NCI-H446 treated with DMSO at 0.1 percent for 48 hours (cell line): ENCODE data around the gene CD247.

Experiments used
- DNase-seq: peaks from one replicate; lab custom pipeline; 2025; lab: John Stamatoyannopoulos, UW

Gene CD247

GRCh38 chr1:167463080-167463479, 55.2 kb downstream of the CD247 start:
- no peak for DNase-seq

GRCh38 chr1:167462341-167462740, 56.0 kb downstream of the CD247 start:
- DNase-seq, result no peak

GRCh38 chr1:167460836-167461235, 57.5 kb downstream of the CD247 start:
- DNase-seq, result no peak

- DNase-seq, result no peak
Observed at GRCh38 chr1:167457936-167458584, 60.3 kb downstream of the CD247 start.

- DNase-seq, result no peak
Observed at GRCh38 chr1:167456926-167457325, 61.4 kb downstream of the CD247 start.

- no peak for DNase-seq
Observed at GRCh38 chr1:167456524-167456923, 61.8 kb downstream of the CD247 start.

- no peak for DNase-seq
Observed at GRCh38 chr1:167455786-167456446, 62.4 kb downstream of the CD247 start.

GRCh38 chr1:167454894-167455785, 63.2 kb downstream of the CD247 start:
- DNase-seq, result no peak

GRCh38 chr1:167454304-167454893, 63.9 kb downstream of the CD247 start:
- DNase-seq, result no peak

- no peak for DNase-seq
Observed at GRCh38 chr1:167453123-167453522, 65.2 kb downstream of the CD247 start.

GRCh38 chr1:167452483-167452882, 65.8 kb downstream of the CD247 start:
- DNase-seq, result no peak

GRCh38 chr1:167450843-167451242, 67.5 kb downstream of the CD247 start:
- no peak for DNase-seq

- DNase-seq, result no peak
Observed at GRCh38 chr1:167447521-167448136, 70.7 kb downstream of the CD247 start.

- DNase-seq, result no peak
Observed at GRCh38 chr1:167446966-167447365, 71.4 kb downstream of the CD247 start.

GRCh38 chr1:167443757-167444156, 74.6 kb downstream of the CD247 start:
- DNase-seq, result no peak

GRCh38 chr1:167442854-167443565, 75.3 kb downstream of the CD247 start:
- DNase-seq, result no peak

- DNase-seq, result peak; percentile 51
Observed at GRCh38 chr1:167442142-167442848, 76.0 kb downstream of the CD247 start.

GRCh38 chr1:167441222-167441621, 77.1 kb downstream of the CD247 start:
- DNase-seq, result no peak

GRCh38 chr1:167440776-167441175, 77.6 kb downstream of the CD247 start:
- DNase-seq, result no peak

- no peak for DNase-seq
Observed at GRCh38 chr1:167440345-167440744, 78.0 kb downstream of the CD247 start.
